ENCODE measurements around the gene ZNF765. TPM values are rescaled to one million over a fixed set of nuclear protein-coding genes. Genes with fewer than 3 reads are reported as not detected.

Gene ZNF765
- total and polyA plus RNA-seq, 9 of the 15 experiments (the other 6 are each of a cell fraction or from before 2014, with no cell fraction given): 5.4 to 17.5 (median 9.6) TPM

DNA sequence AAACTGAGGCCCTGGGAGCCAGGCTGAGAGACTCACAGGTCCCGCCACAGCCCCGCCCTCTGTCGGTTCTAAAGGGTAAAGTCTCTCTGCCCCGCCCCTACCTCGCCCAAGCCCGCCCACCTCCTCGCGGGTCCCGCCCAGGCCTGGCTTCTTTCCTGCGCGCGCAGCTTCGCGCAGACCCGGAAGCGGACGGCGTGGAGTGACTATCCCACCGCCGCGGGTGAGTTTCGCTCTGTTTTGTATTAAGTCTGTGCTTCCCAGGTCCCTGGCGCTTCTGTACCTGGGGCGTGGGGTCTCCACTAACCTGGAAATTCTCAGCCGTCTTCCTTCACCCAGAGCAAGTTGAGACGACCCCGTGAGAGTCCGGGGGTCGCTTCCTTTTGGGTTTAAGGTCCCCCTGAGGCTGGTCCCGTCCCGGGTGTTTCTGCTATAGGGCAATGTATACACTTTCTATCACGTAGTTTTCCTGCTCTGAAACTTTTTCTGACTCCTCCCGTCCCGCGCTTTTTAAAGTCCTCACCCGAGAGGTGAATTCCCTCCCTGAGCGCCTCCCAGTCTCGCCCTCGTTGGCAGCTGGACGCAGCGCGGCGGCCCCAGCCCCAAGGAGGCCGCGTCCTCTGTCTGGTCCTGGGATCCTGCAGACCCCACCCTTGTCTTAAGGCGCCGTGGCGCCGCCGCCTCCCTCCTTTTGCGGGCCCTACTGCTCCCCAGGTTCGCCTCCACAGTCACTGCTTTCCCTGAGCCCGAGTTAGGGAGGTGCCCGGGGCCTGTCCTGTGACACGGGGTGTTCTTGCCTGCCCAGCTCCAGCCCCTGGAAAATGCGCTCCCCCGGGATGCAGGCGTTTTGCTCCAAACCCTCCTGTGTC, at the start of gene ZNF765 (continued):
- TF ChIP-seq MGA (IDR thresholded peaks at IDR 0.05): peak; percentile 57
- TF ChIP-seq ELF4 (CRISPR knock-in tag; IDR thresholded peaks at IDR 0.05): peak; percentile 67
- TF ChIP-seq POLR2AphosphoS5 (IDR thresholded peaks at IDR 0.05; ENCODE audit: control insufficient read depth, insufficient read depth, low read depth, low read length): peak; percentile 77
- no peak for TF ChIP-seq RUNX1 (IDR thresholded peaks at IDR 0.05; ENCODE audit: low read depth)
- TF ChIP-seq NONO (IDR thresholded peaks at IDR 0.05; ENCODE audit: low read depth in 2 of 2, low read length in 1 of 2): 0 out of 4 replicates have a peak, but pooled peaks of 1 of the 2 experiments have one; percentile 26
- no peak for TF ChIP-seq ZBTB7A (IDR thresholded peaks at IDR 0.05; ENCODE audit: borderline replicate concordance, control insufficient read depth, low read depth, low read length)
- peak; percentile 53; the same call in 1 of the 2 replicates for TF ChIP-seq MBD2 (IDR thresholded peaks at IDR 0.05; ENCODE audit: borderline replicate concordance, low read depth)
- TF ChIP-seq RB1 (IDR thresholded peaks at IDR 0.05; ENCODE audit: low read depth): peak; percentile 28; the same call in 1 of the 2 replicates
- no peak for TF ChIP-seq SNIP1 (IDR thresholded peaks at IDR 0.05; ENCODE audit: low read depth)
- TF ChIP-seq ATF7 (IDR thresholded peaks at IDR 0.05): peak; percentile 88
- no peak for TF ChIP-seq ZNF277 (CRISPR knock-in tag; IDR thresholded peaks at IDR 0.05; ENCODE audit: borderline replicate concordance)
- peak; percentile 61 for TF ChIP-seq ASH1L (IDR thresholded peaks at IDR 0.05; ENCODE audit: borderline replicate concordance, low read depth, partially characterized antibody)
- peak; percentile 80 for TF ChIP-seq POLR2B (IDR thresholded peaks at IDR 0.05; ENCODE audit: low read depth, partially characterized antibody)
- TF ChIP-seq ADNP (tag; IDR thresholded peaks at IDR 0.05): no peak
